ENCODE data around the gene ZBTB16. TPM values are rescaled to one million over a fixed set of nuclear protein-coding genes. Genes with fewer than 3 reads are reported as not detected.

Gene ZBTB16
- polyA plus RNA-seq, 1 donor from 2014 or later: 0.45 TPM

DNA sequence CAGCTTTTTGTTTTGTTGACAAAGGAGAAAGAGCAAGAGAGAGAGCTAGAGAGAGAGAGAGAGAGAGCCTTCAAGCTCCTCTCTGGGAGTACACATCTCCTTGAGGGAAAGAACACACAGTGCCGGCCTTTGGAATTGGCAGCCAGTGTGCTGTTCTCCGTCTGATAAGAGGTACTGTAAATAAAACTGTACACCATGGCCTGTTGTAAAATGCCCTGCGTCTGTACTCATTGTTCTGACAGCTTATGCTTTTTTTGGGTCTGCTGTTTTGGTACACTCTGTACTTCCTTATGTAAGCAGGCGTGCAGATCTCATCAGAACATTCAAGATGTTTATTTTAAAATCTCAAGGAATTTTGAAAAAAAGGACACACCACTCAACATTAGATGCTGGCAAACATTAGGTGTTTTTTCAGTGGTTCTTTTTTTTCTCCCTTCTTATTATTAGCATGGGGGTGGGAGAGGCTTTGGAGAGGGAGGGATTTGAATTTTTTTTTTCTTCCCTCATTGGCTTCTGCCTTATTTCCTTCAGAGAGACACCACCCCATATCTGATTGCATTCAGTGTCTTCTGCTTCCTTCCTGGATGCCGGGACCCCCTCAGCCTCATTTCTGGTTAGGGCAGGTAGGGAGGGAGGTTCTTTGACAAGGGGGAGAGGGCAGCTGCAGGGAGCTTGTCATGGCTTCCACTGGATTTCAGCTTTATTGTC lies 119.9 kb downstream of the ZBTB16 start:
- no peak overlapping the region for H3K4me3 ChIP-seq (ENCODE audit: low read length)

GRCh38 chr11:114180301-114181055 lies 121.0 kb downstream of the ZBTB16 start:
- Histone ChIP-seq H3K36me3 (ENCODE audit: insufficient read depth, low read length) (no peaks in the 10 kb centered on the region), H3K79me2 (replicated peaks; ENCODE audit: insufficient read depth, low read length) (peaks cover 4% of the 10 kb centered on the region), H2AFZ (ENCODE audit: low read depth, low read length) (no peak overlapping the region), H3K9me3 (ENCODE audit: low read length) (no peaks in the 10 kb centered on the region), H4K20me1 (ENCODE audit: insufficient read depth) (no peaks in the 10 kb centered on the region), H3F3A (ENCODE audit: insufficient read depth, low read length, poor library complexity, severe bottlenecking) (no peaks in the 10 kb centered on the region), H3K4me2 (ENCODE audit: low read length) (no peak overlapping the region), H3K9me2 (ENCODE audit: insufficient read depth, low read length) (no peaks in the 10 kb centered on the region), H3K27me3 (ENCODE audit: insufficient read depth, low read depth, low read length) (no peaks in the 10 kb centered on the region), H3K9ac (ENCODE audit: low read length) (no peak overlapping the region), H3K4me3 (ENCODE audit: low read length) (no peak overlapping the region), H3K27ac (ENCODE audit: low read length) (no peak overlapping the region)
- no peak for TF ChIP-seq TAF1 (IDR thresholded peaks at IDR 0.05; ENCODE audit: low read depth)
- no peak for TF ChIP-seq EP300 (conservative IDR thresholded peaks at IDR 0.05; ENCODE audit: poor library complexity, severe bottlenecking)
- TF ChIP-seq, protein P1, sequence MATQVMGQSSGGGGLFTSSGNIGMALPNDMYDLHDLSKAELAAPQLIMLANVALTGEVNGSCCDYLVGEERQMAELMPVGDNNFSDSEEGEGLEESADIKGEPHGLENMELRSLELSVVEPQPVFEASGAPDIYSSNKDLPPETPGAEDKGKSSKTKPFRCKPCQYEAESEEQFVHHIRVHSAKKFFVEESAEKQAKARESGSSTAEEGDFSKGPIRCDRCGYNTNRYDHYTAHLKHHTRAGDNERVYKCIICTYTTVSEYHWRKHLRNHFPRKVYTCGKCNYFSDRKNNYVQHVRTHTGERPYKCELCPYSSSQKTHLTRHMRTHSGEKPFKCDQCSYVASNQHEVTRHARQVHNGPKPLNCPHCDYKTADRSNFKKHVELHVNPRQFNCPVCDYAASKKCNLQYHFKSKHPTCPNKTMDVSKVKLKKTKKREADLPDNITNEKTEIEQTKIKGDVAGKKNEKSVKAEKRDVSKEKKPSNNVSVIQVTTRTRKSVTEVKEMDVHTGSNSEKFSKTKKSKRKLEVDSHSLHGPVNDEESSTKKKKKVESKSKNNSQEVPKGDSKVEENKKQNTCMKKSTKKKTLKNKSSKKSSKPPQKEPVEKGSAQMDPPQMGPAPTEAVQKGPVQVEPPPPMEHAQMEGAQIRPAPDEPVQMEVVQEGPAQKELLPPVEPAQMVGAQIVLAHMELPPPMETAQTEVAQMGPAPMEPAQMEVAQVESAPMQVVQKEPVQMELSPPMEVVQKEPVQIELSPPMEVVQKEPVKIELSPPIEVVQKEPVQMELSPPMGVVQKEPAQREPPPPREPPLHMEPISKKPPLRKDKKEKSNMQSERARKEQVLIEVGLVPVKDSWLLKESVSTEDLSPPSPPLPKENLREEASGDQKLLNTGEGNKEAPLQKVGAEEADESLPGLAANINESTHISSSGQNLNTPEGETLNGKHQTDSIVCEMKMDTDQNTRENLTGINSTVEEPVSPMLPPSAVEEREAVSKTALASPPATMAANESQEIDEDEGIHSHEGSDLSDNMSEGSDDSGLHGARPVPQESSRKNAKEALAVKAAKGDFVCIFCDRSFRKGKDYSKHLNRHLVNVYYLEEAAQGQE (IDR thresholded peaks at IDR 0.05; ENCODE audit: borderline replicate concordance): no peak
- no peak for TF ChIP-seq SMC3 (conservative IDR thresholded peaks at IDR 0.05; ENCODE audit: poor library complexity)
- TF ChIP-seq EZH2 (IDR thresholded peaks at IDR 0.05; ENCODE audit: borderline replicate concordance, insufficient read depth, low read length, poor library complexity, severe bottlenecking): no peak
- no peak for TF ChIP-seq POLR2AphosphoS5 (IDR thresholded peaks at IDR 0.05)
- TF ChIP-seq RAD21 (conservative IDR thresholded peaks at IDR 0.05): no peak
- TF ChIP-seq, protein P2, sequence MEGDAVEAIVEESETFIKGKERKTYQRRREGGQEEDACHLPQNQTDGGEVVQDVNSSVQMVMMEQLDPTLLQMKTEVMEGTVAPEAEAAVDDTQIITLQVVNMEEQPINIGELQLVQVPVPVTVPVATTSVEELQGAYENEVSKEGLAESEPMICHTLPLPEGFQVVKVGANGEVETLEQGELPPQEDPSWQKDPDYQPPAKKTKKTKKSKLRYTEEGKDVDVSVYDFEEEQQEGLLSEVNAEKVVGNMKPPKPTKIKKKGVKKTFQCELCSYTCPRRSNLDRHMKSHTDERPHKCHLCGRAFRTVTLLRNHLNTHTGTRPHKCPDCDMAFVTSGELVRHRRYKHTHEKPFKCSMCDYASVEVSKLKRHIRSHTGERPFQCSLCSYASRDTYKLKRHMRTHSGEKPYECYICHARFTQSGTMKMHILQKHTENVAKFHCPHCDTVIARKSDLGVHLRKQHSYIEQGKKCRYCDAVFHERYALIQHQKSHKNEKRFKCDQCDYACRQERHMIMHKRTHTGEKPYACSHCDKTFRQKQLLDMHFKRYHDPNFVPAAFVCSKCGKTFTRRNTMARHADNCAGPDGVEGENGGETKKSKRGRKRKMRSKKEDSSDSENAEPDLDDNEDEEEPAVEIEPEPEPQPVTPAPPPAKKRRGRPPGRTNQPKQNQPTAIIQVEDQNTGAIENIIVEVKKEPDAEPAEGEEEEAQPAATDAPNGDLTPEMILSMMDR (IDR thresholded peaks at IDR 0.05; ENCODE audit: poor library complexity, severe bottlenecking): no peak

More for the DNA sequence above, 119.9 kb downstream of the ZBTB16 start:
- no peaks in the 10 kb centered on the region for H3K36me3 ChIP-seq (ENCODE audit: insufficient read depth, low read length)
- H3K27ac ChIP-seq (ENCODE audit: low read length): no peak overlapping the region
- TF ChIP-seq EP300 (conservative IDR thresholded peaks at IDR 0.05; ENCODE audit: poor library complexity, severe bottlenecking): no peak
- no peak for TF ChIP-seq EZH2 (IDR thresholded peaks at IDR 0.05; ENCODE audit: borderline replicate concordance, insufficient read depth, low read length, poor library complexity, severe bottlenecking)
- TF ChIP-seq POLR2AphosphoS5 (IDR thresholded peaks at IDR 0.05): no peak
- no peak for TF ChIP-seq MXI1 (conservative IDR thresholded peaks at IDR 0.05; ENCODE audit: poor library complexity, severe bottlenecking)
- H3K27me3 ChIP-seq (ENCODE audit: insufficient read depth, low read depth, low read length): no peaks in the 10 kb centered on the region
- H3K9me2 ChIP-seq (ENCODE audit: insufficient read depth, low read length): no peaks in the 10 kb centered on the region
- H3F3A ChIP-seq (ENCODE audit: insufficient read depth, low read length, poor library complexity, severe bottlenecking): no peaks in the 10 kb centered on the region
- no peak overlapping the region for H3K9ac ChIP-seq (ENCODE audit: low read length)
- no peak overlapping the region for H2AFZ ChIP-seq (ENCODE audit: low read depth, low read length)
- peaks cover 4% of the 10 kb centered on the region for H3K79me2 ChIP-seq (replicated peaks; ENCODE audit: insufficient read depth, low read length)
- no peaks in the 10 kb centered on the region for H4K20me1 ChIP-seq (ENCODE audit: insufficient read depth)
- no peak overlapping the region for H3K4me2 ChIP-seq (ENCODE audit: low read length)
- no peaks in the 10 kb centered on the region for H3K9me3 ChIP-seq (ENCODE audit: low read length)
